ENCODE measurements around the gene MGP. TPM values are rescaled to one million over a fixed set of nuclear protein-coding genes. Genes with fewer than 3 reads are reported as not detected.

The MGP gene
- total RNA-seq, 4 donors from 2014 or later = 506 to 706 (median 636) TPM

GRCh38 chr12:14905269-14906004 is 19.8 kb upstream of the MGP start:
- H3K4me3 ChIP-seq = no peak overlapping the region
- peaks cover 8 to 48% (median 14%) of the 10 kb centered on the region in 3 donors for H3K4me1 ChIP-seq
- H3K27me3 ChIP-seq = no peaks in the 10 kb centered on the region
- no peak for TF ChIP-seq EP300 (IDR thresholded peaks at IDR 0.05)
- TF ChIP-seq, protein P1, sequence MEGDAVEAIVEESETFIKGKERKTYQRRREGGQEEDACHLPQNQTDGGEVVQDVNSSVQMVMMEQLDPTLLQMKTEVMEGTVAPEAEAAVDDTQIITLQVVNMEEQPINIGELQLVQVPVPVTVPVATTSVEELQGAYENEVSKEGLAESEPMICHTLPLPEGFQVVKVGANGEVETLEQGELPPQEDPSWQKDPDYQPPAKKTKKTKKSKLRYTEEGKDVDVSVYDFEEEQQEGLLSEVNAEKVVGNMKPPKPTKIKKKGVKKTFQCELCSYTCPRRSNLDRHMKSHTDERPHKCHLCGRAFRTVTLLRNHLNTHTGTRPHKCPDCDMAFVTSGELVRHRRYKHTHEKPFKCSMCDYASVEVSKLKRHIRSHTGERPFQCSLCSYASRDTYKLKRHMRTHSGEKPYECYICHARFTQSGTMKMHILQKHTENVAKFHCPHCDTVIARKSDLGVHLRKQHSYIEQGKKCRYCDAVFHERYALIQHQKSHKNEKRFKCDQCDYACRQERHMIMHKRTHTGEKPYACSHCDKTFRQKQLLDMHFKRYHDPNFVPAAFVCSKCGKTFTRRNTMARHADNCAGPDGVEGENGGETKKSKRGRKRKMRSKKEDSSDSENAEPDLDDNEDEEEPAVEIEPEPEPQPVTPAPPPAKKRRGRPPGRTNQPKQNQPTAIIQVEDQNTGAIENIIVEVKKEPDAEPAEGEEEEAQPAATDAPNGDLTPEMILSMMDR (IDR thresholded peaks at IDR 0.05) = no peak
- no peak for TF ChIP-seq POLR2AphosphoS5 (IDR thresholded peaks at IDR 0.05)
- TF ChIP-seq POLR2A (IDR thresholded peaks at IDR 0.05) = no peak
- H3K27ac ChIP-seq = peak overlapping the region; percentile 10 to 71 (median 68)
- ATAC-seq = no peak
- H3K9me3 ChIP-seq = no peaks in the 10 kb centered on the region
- 11 to 41% methylated on average over 5 of the region's 5 CpGs for WGBS, 2 donors (ENCODE audit: low coverage in 1 of 2)
- H3K36me3 ChIP-seq = no peaks in the 10 kb centered on the region

DNA sequence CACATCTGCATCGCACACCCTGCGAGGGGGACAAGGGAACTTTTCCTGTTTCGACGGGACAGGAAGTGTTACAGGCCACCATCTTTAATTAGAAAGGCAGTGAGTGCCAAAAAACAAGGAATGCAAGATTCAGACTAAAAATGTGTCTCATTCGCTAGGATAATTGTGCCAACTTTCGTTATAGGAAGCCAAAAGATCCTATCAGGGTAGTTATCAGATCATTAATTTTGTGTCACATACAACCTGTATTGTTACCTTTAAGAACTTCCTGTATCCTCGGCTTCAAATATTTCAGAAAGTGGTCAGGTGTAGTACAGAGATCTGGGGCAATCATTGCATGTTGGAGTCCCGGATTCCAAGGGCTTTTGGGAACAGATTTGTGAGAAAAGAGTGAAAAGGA is 19.2 kb upstream of the MGP start:
- Histone ChIP-seq H3K36me3 (no peaks in the 10 kb centered on the region), H3K27ac (peak overlapping the region; percentile 10 to 71 (median 68)), H3K27me3 (no peaks in the 10 kb centered on the region), H3K9me3 (no peaks in the 10 kb centered on the region), H3K4me1 (peaks cover 8 to 48% (median 14%) of the 10 kb centered on the region in 3 donors), H3K4me3 (no peak overlapping the region)
- WGBS, 2 donors (ENCODE audit: low coverage in 1 of 2) = 42 to 59% methylated on average over 4 to 6 of the region's 8 CpGs
- TF ChIP-seq POLR2A (IDR thresholded peaks at IDR 0.05) (no peak), EP300 (IDR thresholded peaks at IDR 0.05) (no peak), POLR2AphosphoS5 (IDR thresholded peaks at IDR 0.05) (no peak)
- TF ChIP-seq, protein P1 (IDR thresholded peaks at IDR 0.05) = no peak
- ATAC-seq = no peak

GRCh38 chr12:14903386-14904098 is 17.9 kb upstream of the MGP start:
- Histone ChIP-seq H3K9me3 (no peaks in the 10 kb centered on the region), H3K4me3 (no peak overlapping the region), H3K27ac (peak overlapping the region in 3 of 4 donors; percentile 40 to 71 (median 64)), H3K27me3 (no peaks in the 10 kb centered on the region), H3K4me1 (peaks cover 8 to 48% (median 14%) of the 10 kb centered on the region in 3 donors), H3K36me3 (no peaks in the 10 kb centered on the region)
- TF ChIP-seq POLR2AphosphoS5 (IDR thresholded peaks at IDR 0.05) = no peak
- TF ChIP-seq POLR2A (IDR thresholded peaks at IDR 0.05) = no peak
- no peak for TF ChIP-seq EP300 (IDR thresholded peaks at IDR 0.05)
- TF ChIP-seq, protein P1 (IDR thresholded peaks at IDR 0.05) = no peak
- WGBS, 2 donors (ENCODE audit: low coverage in 1 of 2) = 59 to 78% methylated on average over 5 of the region's 5 CpGs
- ATAC-seq = no peak

DNA sequence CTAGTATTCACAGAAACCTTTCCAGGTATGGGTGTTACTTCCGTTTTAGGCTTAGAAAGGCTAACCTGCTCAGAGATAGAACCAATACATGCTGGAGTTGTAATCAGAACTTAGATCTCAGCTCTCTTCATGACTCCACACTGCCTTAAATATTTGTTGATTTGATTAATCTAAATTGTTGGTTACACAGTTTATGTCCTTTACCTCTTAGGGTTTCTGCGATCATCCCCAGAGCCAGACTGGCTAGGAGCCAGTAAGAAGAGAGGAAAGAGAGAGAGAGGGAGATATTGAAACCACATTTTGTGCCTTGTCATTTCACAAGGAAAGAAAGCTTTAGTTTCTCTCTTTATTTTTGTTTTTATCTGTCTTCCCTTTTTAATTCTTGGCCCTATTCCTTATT is 16.8 kb upstream of the MGP start:
- Histone ChIP-seq H3K4me3 (no peak overlapping the region), H3K4me1 (peaks cover 8 to 48% (median 14%) of the 10 kb centered on the region in 3 donors), H3K36me3 (no peaks in the 10 kb centered on the region), H3K9me3 (no peaks in the 10 kb centered on the region), H3K27me3 (no peaks in the 10 kb centered on the region), H3K27ac (peak overlapping the region; percentile 45 to 71 (median 56))
- TF ChIP-seq EP300 (IDR thresholded peaks at IDR 0.05) (no peak), POLR2A (IDR thresholded peaks at IDR 0.05) (no peak), POLR2AphosphoS5 (IDR thresholded peaks at IDR 0.05) (no peak)
- TF ChIP-seq, protein P1 (IDR thresholded peaks at IDR 0.05) = no peak
- no peak for ATAC-seq
- 53 to 55% methylated on average over 2 of the region's 2 CpGs for WGBS, 2 donors (ENCODE audit: low coverage in 1 of 2)
